Left ventricle myocardium inferior (tissue), 1 donor: ENCODE data around the gene SCN8A. TPM values are rescaled to one million over a fixed set of nuclear protein-coding genes. Genes with fewer than 3 reads are reported as not detected.

ENCODE experiments used
- DNase-seq: peaks from one replicate; pipeline ENCODE4 v3.0.0-alpha.2; 2020
- H3K27ac ChIP-seq: fragments of 200-600 bp; replicated peaks from 2 replicates; pipeline ENCODE4 v1.8.0; 2021
- H3K27me3 ChIP-seq: fragments of 200-600 bp; 2 replicates; pipeline ENCODE4 v1.8.0; 2021; ENCODE audit warnings: low read depth
- H3K36me3 ChIP-seq: fragments of 200-600 bp; 2 replicates; pipeline ENCODE4 v1.8.0; 2021
- H3K4me1 ChIP-seq: fragments of 200-600 bp; 2 replicates; pipeline ENCODE4 v1.8.0; 2021
- H3K4me3 ChIP-seq: fragments of 200-600 bp; 2 replicates; pipeline ENCODE4 v1.8.0; 2021; ENCODE audit warnings: mild to moderate bottlenecking, moderate library complexity
- H3K9me3 ChIP-seq: fragments of 200-600 bp; replicated peaks from 2 replicates; pipeline ENCODE4 v1.8.0; 2021
- intact Hi-C: fragments of 100-400 bp; cut with micrococcal nuclease; formaldehyde crosslinking; loops from one replicate; pipeline ENCODE4 v1.11.0; 2022
- total RNA-seq: library from RNA; stranded (reverse); fragmentation: NEBNext Ultra II Directional; extraction: Animal tissue kit (Norgen Biotek cat#: 25700); gene quantifications from one replicate; pipeline ENCODE4 v1.2.1, GENCODE V29; 2021
- TF ChIP-seq, protein P1 (sequence below): fragments of 200-600 bp; IDR thresholded peaks from 2 replicates; pipeline ENCODE4 v1.8.0; 2021; ENCODE audit warnings: antibody characterized with exemption, mild to moderate bottlenecking, borderline replicate concordance
- donor health status: DM: no; HTN: yes; CAD: no; lungs with severe emphysema.

The SCN8A gene
- total RNA-seq, 1 donor from 2014 or later = 0.41 TPM

DNA sequence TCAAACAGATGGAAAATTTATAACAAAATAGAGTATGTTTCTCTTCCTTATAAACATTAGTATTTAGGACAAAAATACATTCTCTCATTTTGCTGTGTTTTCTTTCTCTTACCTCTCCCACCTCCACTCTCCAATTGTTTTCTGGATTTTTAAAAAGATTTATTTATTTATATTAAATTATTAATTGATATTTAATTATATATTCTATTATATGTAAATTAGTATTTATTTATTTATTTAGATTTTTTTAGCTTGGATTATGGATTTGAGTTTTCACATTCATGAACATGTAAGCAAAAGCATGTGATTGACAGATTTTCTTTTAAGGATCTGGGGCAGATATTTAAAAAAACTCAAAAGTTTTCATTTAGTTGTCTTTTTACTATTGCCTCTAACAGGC lies 35.6 kb downstream of the SCN8A start:
- TF ChIP-seq, protein P1, sequence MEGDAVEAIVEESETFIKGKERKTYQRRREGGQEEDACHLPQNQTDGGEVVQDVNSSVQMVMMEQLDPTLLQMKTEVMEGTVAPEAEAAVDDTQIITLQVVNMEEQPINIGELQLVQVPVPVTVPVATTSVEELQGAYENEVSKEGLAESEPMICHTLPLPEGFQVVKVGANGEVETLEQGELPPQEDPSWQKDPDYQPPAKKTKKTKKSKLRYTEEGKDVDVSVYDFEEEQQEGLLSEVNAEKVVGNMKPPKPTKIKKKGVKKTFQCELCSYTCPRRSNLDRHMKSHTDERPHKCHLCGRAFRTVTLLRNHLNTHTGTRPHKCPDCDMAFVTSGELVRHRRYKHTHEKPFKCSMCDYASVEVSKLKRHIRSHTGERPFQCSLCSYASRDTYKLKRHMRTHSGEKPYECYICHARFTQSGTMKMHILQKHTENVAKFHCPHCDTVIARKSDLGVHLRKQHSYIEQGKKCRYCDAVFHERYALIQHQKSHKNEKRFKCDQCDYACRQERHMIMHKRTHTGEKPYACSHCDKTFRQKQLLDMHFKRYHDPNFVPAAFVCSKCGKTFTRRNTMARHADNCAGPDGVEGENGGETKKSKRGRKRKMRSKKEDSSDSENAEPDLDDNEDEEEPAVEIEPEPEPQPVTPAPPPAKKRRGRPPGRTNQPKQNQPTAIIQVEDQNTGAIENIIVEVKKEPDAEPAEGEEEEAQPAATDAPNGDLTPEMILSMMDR = no peak
- H3K4me1 ChIP-seq = no peaks in the 10 kb centered on the region
- no peak overlapping the region for H3K27ac ChIP-seq
- H3K36me3 ChIP-seq = no peaks in the 10 kb centered on the region
- no peaks in the 10 kb centered on the region for H3K9me3 ChIP-seq
- intact Hi-C loops = no loop called here
- no peak overlapping the region for H3K4me3 ChIP-seq
- no peak for DNase-seq
- peaks cover 4% of the 10 kb centered on the region for H3K27me3 ChIP-seq

DNA sequence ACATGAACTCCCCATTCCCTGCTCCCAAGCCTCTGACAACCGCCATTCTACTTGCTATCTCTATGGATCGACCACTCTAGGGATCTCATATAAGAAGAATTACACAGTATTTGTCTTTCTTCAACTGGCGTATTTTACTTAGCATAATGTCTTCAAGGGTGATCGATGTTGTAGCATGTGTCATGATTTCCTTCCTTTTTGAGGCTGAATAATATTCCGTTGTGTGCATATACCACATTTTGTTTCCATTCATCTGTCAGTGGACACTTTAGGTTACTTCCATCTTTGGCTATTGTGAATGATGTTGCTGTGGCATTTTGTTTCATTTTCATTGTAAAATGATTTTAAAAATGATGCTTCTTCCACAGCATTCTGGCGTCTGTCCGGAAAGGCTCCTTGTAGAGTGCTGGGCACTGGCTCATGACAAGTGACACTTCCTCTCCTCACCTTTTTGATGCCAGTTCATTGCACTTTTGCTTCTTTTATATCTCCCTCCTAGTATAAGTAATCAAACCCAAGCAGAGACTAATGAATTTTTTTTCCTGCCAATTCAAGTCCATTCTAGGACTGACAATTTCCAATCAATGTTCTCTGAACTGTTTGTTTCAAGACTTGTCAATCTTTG lies 39.3 kb downstream of the SCN8A start:
- TF ChIP-seq, protein P1 = no peak
- intact Hi-C loops = no loop called here

GRCh38 chr12:51630986-51631385 lies 40.0 kb downstream of the SCN8A start:
- H3K36me3 ChIP-seq = no peaks in the 10 kb centered on the region
- intact Hi-C loops = no loop called here
- H3K4me3 ChIP-seq = no peak overlapping the region
- H3K27me3 ChIP-seq = peaks cover 10% of the 10 kb centered on the region
- DNase-seq = no peak
- TF ChIP-seq, protein P1 = no peak
- H3K9me3 ChIP-seq = no peaks in the 10 kb centered on the region
- H3K27ac ChIP-seq = no peak overlapping the region
- H3K4me1 ChIP-seq = no peaks in the 10 kb centered on the region

More for the DNA sequence above, 39.3 kb downstream of the SCN8A start:
- Histone ChIP-seq H3K4me3 (no peak overlapping the region), H3K36me3 (no peaks in the 10 kb centered on the region), H3K9me3 (no peaks in the 10 kb centered on the region), H3K4me1 (no peaks in the 10 kb centered on the region), H3K27ac (no peak overlapping the region), H3K27me3 (peaks cover 10% of the 10 kb centered on the region)
- no peak for DNase-seq

DNA sequence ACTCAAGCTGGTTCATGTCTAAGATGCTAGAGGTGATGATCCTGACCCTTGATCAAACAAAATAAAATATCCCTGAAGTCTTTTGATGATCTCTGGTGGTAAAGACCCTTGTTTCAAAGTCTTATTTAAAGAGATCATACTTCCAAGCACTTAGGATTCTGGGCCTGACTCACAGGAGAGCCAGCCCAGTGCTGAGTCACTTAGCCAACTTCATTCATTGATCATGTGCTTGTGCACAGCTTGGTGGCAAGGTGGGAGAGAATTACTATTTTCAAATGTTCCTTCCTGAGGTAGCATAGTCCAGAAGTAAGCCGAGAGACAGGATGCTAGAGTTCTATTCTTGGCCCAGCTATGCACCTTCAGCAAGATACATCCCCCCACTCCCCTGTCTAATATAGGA lies 40.6 kb downstream of the SCN8A start:
- Histone ChIP-seq H3K27ac (no peak overlapping the region), H3K27me3 (peaks cover 10% of the 10 kb centered on the region), H3K4me1 (no peaks in the 10 kb centered on the region), H3K36me3 (no peaks in the 10 kb centered on the region), H3K9me3 (peaks cover 1% of the 10 kb centered on the region), H3K4me3 (no peak overlapping the region)
- intact Hi-C loops = no loop called here
- TF ChIP-seq, protein P1 = no peak
- no peak for DNase-seq

DNA sequence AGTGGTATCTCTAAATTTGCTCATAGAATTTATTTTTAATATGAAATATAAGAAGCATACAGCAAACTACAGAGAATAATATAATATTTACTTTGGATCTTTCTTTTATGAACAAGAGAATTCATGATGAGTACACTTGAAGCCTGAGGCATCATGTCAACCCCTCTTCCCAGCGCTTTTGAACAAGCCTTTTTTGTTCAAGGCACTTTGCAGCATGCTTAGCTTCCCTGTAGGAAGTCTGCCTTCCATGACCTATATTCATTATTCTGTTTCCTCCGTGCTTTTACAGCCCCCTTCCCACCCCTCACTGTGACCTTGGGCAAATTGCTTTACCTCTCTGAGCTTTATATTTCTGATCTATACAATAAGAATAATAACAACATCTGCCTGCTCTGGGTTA lies 41.6 kb downstream of the SCN8A start:
- H3K36me3 ChIP-seq = no peaks in the 10 kb centered on the region
- peaks cover 11% of the 10 kb centered on the region for H3K9me3 ChIP-seq
- no peaks in the 10 kb centered on the region for H3K4me1 ChIP-seq
- no peak overlapping the region for H3K4me3 ChIP-seq
- no peak for DNase-seq
- TF ChIP-seq, protein P1 = no peak
- H3K27ac ChIP-seq = no peak overlapping the region
- peaks cover 10% of the 10 kb centered on the region for H3K27me3 ChIP-seq
- intact Hi-C loops = no loop called here
